ENCODE data around the gene PRICKLE2.

The PRICKLE2 gene

GRCh38 chr3:64102147-64102546 lies 123.1 kb downstream of the PRICKLE2 start:
- TF ChIP-seq, protein P1, sequence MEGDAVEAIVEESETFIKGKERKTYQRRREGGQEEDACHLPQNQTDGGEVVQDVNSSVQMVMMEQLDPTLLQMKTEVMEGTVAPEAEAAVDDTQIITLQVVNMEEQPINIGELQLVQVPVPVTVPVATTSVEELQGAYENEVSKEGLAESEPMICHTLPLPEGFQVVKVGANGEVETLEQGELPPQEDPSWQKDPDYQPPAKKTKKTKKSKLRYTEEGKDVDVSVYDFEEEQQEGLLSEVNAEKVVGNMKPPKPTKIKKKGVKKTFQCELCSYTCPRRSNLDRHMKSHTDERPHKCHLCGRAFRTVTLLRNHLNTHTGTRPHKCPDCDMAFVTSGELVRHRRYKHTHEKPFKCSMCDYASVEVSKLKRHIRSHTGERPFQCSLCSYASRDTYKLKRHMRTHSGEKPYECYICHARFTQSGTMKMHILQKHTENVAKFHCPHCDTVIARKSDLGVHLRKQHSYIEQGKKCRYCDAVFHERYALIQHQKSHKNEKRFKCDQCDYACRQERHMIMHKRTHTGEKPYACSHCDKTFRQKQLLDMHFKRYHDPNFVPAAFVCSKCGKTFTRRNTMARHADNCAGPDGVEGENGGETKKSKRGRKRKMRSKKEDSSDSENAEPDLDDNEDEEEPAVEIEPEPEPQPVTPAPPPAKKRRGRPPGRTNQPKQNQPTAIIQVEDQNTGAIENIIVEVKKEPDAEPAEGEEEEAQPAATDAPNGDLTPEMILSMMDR (tag by site-specific recombination; IDR thresholded peaks at IDR 0.05): no peak
- TF ChIP-seq GFI1B (tag by site-specific recombination; IDR thresholded peaks at IDR 0.05): no peak
- TF ChIP-seq ZNF112 (tag by site-specific recombination; IDR thresholded peaks at IDR 0.05): no peak
- no peaks in the 10 kb centered on the region for H3K4me1 ChIP-seq (ENCODE audit: control insufficient read depth, insufficient read depth, low read length)
- H3K36me3 ChIP-seq (ENCODE audit: control insufficient read depth in 2 of 2, insufficient read depth in 1 of 2, low read length in 2 of 2): peaks cover 0 to 4% of the 10 kb centered on the region in 2 experiments; a peak in 1 of 3 replicates
- no peak overlapping the region for H3K4me3 ChIP-seq (ENCODE audit: low read depth, low read length)
- no peaks in the 10 kb centered on the region for H3K9me3 ChIP-seq (ENCODE audit: control insufficient read depth, insufficient read depth, low read depth, low read length)
- H3K27ac ChIP-seq (ENCODE audit: extremely low read depth, low read depth, low read length): no peak overlapping the region
- ChIA-PET CTCF (interaction anchor here (0.6 kb wide), 2 partner anchors 30 to 31 kb away, joined by 3 to 6 read pairs; no protein-coding TSS in a partner anchor), POLR2A (no interaction called here)

DNA sequence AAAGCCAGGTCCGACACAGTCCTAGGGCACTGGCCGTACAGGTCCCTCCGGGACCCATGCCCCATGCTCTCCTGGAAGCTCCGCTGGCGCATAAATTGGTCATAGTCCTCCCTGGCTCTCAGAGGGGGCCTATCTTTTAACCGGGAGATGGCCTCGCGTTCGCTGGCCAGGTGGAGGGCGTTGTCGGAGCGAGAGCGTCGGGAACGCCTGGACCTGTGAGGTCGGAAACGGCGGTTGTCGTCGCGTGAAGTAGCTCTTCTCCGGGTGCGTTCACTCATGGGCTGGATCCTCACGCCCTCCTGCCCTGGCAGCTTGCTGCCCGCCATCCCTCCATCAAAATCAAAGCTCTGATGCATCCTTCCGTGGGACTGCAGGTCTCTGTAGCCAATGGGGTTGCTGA lies 126.0 kb downstream of the PRICKLE2 start:
- TF ChIP-seq ZNF560 (tag by site-specific recombination; IDR thresholded peaks at IDR 0.05; ENCODE audit: borderline replicate concordance): no peak
- TF ChIP-seq SETDB1 (IDR thresholded peaks at IDR 0.05; ENCODE audit: insufficient read length, low read length): no peak
- TF ChIP-seq GLIS1 (tag by site-specific recombination; IDR thresholded peaks at IDR 0.05): no peak
- TF ChIP-seq, protein P2, sequence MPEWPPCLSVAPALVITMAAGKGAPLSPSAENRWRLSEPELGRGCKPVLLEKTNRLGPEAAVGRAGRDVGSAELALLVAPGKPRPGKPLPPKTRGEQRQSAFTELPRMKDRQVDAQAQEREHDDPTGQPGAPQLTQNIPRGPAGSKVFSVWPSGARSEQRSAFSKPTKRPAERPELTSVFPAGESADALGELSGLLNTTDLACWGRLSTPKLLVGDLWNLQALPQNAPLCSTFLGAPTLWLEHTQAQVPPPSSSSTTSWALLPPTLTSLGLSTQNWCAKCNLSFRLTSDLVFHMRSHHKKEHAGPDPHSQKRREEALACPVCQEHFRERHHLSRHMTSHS (tag by site-specific recombination; IDR thresholded peaks at IDR 0.05): no peak
- TF ChIP-seq ZNF184 (tag by site-specific recombination; IDR thresholded peaks at IDR 0.05): no peak
- no peak for TF ChIP-seq ELK4 (IDR thresholded peaks at IDR 0.05; ENCODE audit: borderline replicate concordance, low read depth, low read length)
- no peak for TF ChIP-seq SALL2 (tag by site-specific recombination; IDR thresholded peaks at IDR 0.05; ENCODE audit: borderline replicate concordance)
- no peak for TF ChIP-seq MYNN (tag by site-specific recombination; IDR thresholded peaks at IDR 0.05; ENCODE audit: borderline replicate concordance)
- no peak for TF ChIP-seq ZNF639 (tag by site-specific recombination; IDR thresholded peaks at IDR 0.05)
- no peak for TF ChIP-seq ZNF624 (tag by site-specific recombination; IDR thresholded peaks at IDR 0.05)
- no peak for TF ChIP-seq ZNF626 (tag by site-specific recombination; IDR thresholded peaks at IDR 0.05)
- Histone ChIP-seq H3K9me3 (ENCODE audit: control insufficient read depth, insufficient read depth, low read depth, low read length) (no peaks in the 10 kb centered on the region), H3K27ac (ENCODE audit: extremely low read depth, low read depth, low read length) (no peak overlapping the region), H3K4me1 (ENCODE audit: control insufficient read depth, insufficient read depth, low read length) (no peaks in the 10 kb centered on the region), H3K36me3 (ENCODE audit: control insufficient read depth in 2 of 2, insufficient read depth in 1 of 2, low read length in 2 of 2) (peaks cover 0 to 4% of the 10 kb centered on the region in 2 experiments; a peak in 1 of 3 replicates), H3K4me3 (ENCODE audit: low read depth, low read length) (no peak overlapping the region)
- ChIA-PET CTCF (no interaction called here), POLR2A (no interaction called here)

GRCh38 chr3:64098670-64099069 lies 126.6 kb downstream of the PRICKLE2 start:
- ChIA-PET CTCF (no interaction called here), POLR2A (no interaction called here)
- H3K4me3 ChIP-seq (ENCODE audit: low read depth, low read length): no peak overlapping the region
- H3K4me1 ChIP-seq (ENCODE audit: control insufficient read depth, insufficient read depth, low read length): no peaks in the 10 kb centered on the region
- no peaks in the 10 kb centered on the region for H3K9me3 ChIP-seq (ENCODE audit: control insufficient read depth, insufficient read depth, low read depth, low read length)
- no peak overlapping the region for H3K27ac ChIP-seq (ENCODE audit: extremely low read depth, low read depth, low read length)
- peaks cover 0 to 4% of the 10 kb centered on the region in 2 experiments; a peak in 1 of 3 replicates for H3K36me3 ChIP-seq (ENCODE audit: control insufficient read depth in 2 of 2, insufficient read depth in 1 of 2, low read length in 2 of 2)
- TF ChIP-seq ZSCAN16 (tag by site-specific recombination; IDR thresholded peaks at IDR 0.05) (no peak), ZNF114 (tag by site-specific recombination; IDR thresholded peaks at IDR 0.05) (no peak), ZNF266 (tag by site-specific recombination; IDR thresholded peaks at IDR 0.05; ENCODE audit: low read depth) (no peak), ZNF175 (tag by site-specific recombination; IDR thresholded peaks at IDR 0.05) (no peak), ZNF660 (tag by site-specific recombination; IDR thresholded peaks at IDR 0.05) (no peak)
- TF ChIP-seq, protein P3, sequence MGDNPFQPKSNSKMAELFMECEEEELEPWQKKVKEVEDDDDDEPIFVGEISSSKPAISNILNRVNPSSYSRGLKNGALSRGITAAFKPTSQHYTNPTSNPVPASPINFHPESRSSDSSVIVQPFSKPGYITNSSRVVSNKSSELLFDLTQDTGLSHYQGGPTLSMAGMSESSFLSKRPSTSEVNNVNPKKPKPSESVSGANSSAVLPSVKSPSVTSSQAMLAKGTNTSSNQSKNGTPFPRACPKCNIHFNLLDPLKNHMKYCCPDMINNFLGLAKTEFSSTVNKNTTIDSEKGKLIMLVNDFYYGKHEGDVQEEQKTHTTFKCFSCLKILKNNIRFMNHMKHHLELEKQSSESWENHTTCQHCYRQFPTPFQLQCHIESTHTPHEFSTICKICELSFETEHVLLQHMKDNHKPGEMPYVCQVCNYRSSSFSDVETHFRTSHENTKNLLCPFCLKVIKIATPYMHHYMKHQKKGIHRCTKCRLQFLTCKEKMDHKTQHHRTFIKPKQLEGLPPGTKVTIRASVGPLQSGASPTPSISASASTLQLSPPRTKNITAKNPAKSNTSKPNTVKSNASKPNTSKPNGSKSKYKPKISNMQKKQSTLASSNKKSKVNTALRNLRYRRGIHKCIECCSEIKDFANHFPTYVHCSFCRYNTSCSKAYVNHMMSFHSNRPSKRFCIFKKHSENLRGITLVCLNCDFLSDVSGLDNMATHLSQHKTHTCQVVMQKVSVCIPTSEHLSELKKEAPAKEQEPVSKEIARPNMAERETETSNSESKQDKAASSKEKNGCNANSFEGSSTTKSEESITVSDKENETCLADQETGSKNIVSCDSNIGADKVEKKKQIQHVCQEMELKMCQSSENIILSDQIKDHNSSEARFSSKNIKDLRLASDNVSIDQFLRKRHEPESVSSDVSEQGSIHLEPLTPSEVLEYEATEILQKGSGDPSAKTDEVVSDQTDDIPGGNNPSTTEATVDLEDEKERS (tag by site-specific recombination; IDR thresholded peaks at IDR 0.05): no peak
- TF ChIP-seq, protein P4, sequence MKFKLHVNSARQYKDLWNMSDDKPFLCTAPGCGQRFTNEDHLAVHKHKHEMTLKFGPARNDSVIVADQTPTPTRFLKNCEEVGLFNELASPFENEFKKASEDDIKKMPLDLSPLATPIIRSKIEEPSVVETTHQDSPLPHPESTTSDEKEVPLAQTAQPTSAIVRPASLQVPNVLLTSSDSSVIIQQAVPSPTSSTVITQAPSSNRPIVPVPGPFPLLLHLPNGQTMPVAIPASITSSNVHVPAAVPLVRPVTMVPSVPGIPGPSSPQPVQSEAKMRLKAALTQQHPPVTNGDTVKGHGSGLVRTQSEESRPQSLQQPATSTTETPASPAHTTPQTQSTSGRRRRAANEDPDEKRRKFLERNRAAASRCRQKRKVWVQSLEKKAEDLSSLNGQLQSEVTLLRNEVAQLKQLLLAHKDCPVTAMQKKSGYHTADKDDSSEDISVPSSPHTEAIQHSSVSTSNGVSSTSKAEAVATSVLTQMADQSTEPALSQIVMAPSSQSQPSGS (tag by site-specific recombination; IDR thresholded peaks at IDR 0.05; ENCODE audit: low read depth): no peak

All from HEK293 (cell line).